GM19240 (cell line): Measurements from ENCODE around the gene LRAT.
"Not testable (repeated sequence)": the region's sequence is repeated elsewhere in the genome, so short reads cannot be mapped to it uniquely, and the experiment has no call there.

ENCODE experiments used
- DNase-seq: peaks from one replicate; pipeline ENCODE4 v3.0.0; 2011; ENCODE audit warnings: low spot score; ENCODE audit not compliant: insufficient read length

LRAT gene

GRCh38 chr4:154743683-154744340 is at the start of gene LRAT:
Gene LRAT (plus strand): TSS chr4:154744000. CDS start chr4:154744327, 327 bp downstream.
- DNase-seq: no peak

- DNase-seq: no peak
Observed at GRCh38 chr4:154707877-154708276, 35.9 kb upstream of the LRAT start.

GRCh38 chr4:154709550-154709949 is 34.2 kb upstream of the LRAT start:
- no peak for DNase-seq

GRCh38 chr4:154711522-154711921 is 32.3 kb upstream of the LRAT start:
- no peak for DNase-seq

GRCh38 chr4:154714339-154715040 is 29.3 kb upstream of the LRAT start:
- no peak for DNase-seq

GRCh38 chr4:154719087-154719486 is 24.7 kb upstream of the LRAT start:
- DNase-seq: no peak

GRCh38 chr4:154720123-154720522 is 23.7 kb upstream of the LRAT start:
- no peak for DNase-seq

GRCh38 chr4:154720618-154721267 is 23.1 kb upstream of the LRAT start:
- no peak for DNase-seq

- no peak for DNase-seq
Observed at GRCh38 chr4:154722262-154722661, 21.5 kb upstream of the LRAT start.

GRCh38 chr4:154723601-154724000 is 20.2 kb upstream of the LRAT start:
- not testable (repeated sequence) for DNase-seq

GRCh38 chr4:154727540-154727939 is 16.3 kb upstream of the LRAT start:
- no peak for DNase-seq

- DNase-seq: no peak
Observed at GRCh38 chr4:154731756-154732155, 12.0 kb upstream of the LRAT start.

GRCh38 chr4:154732669-154733068 is 11.1 kb upstream of the LRAT start:
- no peak for DNase-seq

GRCh38 chr4:154736770-154737169 is 7.0 kb upstream of the LRAT start:
- no peak for DNase-seq

- no peak for DNase-seq
Observed at GRCh38 chr4:154738426-154738825, 5.4 kb upstream of the LRAT start.

- DNase-seq: no peak
Observed at GRCh38 chr4:154739111-154739510, 4.7 kb upstream of the LRAT start.

- no peak for DNase-seq
Observed at GRCh38 chr4:154740462-154740861, 3.3 kb upstream of the LRAT start.

- DNase-seq: no peak
Observed at GRCh38 chr4:154741131-154741665, 2.6 kb upstream of the LRAT start.

GRCh38 chr4:154741922-154742850 is 1.6 kb upstream of the LRAT start:
- no peak for DNase-seq

- no peak for DNase-seq
Observed at GRCh38 chr4:154744341-154744926, 634 bp downstream of the LRAT start.

- DNase-seq: no peak
Observed at GRCh38 chr4:154757713-154758112, 13.9 kb downstream of the LRAT start.
